GM12891 (cell line): ENCODE measurements around the gene PLPP3.

Source experiments
- PAX5 ChIP-seq: IDR thresholded peaks from 2 replicates; pipeline ENCODE4 v1.6.1; 2011; ENCODE audit warnings: low read length, moderate library complexity, mild to moderate bottlenecking; ENCODE audit not compliant: insufficient read depth, severe bottlenecking
- POLR2A ChIP-seq: IDR thresholded peaks from 2 replicates; pipeline ENCODE4 v1.6.1; 2011; ENCODE audit warnings: low read depth, low read length, control low read depth
- POLR2AphosphoS5 ChIP-seq: IDR thresholded peaks from 2 replicates; pipeline ENCODE4 v1.6.1; 2011; ENCODE audit warnings: low read depth, low read length, control low read depth
- SPI1 ChIP-seq: IDR thresholded peaks from 2 replicates; pipeline ENCODE4 v1.6.1; 2011; ENCODE audit warnings: low read depth, low read length, control low read depth
- TAF1 ChIP-seq: IDR thresholded peaks from 2 replicates; pipeline ENCODE4 v1.6.1; 2011; ENCODE audit warnings: low read depth, low read length, control low read depth

DNA sequence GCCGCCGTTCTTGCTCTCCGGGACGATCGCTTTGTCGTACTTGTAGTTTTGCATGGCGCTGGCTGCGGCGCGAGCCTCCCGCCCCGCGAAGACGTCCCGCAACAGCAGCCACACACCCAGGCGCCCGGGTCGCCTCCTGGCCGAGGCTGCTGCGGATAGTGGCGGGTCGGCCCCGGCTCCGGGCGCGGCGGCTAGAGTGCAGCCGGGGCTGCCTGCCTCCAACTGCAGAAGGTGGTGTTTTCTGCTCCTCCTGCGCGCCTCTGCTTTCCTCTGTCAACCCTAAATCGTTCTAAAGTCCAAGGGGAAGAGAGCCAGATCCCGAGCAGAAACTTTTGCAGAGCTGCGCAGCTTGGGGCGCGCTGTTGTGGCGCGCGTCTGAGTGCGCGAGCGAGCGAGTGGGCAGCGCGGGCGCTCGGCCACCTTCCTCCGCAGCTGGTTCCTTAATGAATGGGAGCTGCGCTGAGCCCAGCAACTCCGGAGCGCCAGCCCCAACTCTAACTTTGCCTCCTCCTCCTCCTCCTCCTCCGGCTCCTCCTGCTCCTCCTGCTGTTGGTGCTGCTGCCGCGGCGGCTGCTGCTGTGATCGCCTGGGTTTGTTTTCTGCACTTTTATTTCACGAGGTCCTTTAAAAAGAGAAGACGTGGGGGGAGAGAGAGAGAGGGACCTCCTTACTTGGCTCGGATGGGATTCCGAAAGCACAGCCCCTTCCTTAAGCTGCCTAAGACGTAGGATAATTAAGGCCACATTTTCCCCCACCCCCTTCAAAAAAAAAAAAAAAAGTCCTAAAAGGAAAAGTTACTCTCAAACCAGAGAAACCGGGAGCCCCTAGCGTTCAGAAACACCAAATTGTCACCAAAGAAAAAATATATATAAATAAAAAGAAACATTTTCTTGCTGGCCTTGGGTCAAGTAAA, at the start of gene PLPP3:
- TF ChIP-seq POLR2A (no peak), TAF1 (no peak), POLR2AphosphoS5 (no peak), SPI1 (no peak), PAX5 (no peak)
